Neuronal stem cell (in vitro differentiated cells): ENCODE data around the gene AFAP1L2.
A peak's percentile ranks its signal among the peaks of the same experiment; 100 is the strongest.

Source experiments
- DNase-seq: peaks from one replicate; pipeline ENCODE4 v3.0.0-alpha.2; 2013; ENCODE audit warnings: low spot score
- H2AFZ ChIP-seq: one replicate; pipeline ENCODE4 v1.6.1; 2013; ENCODE audit warnings: mild to moderate bottlenecking, low read length, inconsistent platforms
- H2AK5ac ChIP-seq: 2 replicates; pipeline ENCODE4 v1.6.1; 2013; ENCODE audit warnings: low read depth, mild to moderate bottlenecking, inconsistent platforms, low read length, moderate library complexity, mixed read lengths
- H2BK120ac ChIP-seq: 2 replicates; pipeline ENCODE4 v1.6.1; 2013; ENCODE audit warnings: low read depth, mild to moderate bottlenecking, inconsistent platforms, low read length, moderate library complexity, mixed read lengths
- H2BK12ac ChIP-seq: one replicate; pipeline ENCODE4 v1.6.1; 2013; ENCODE audit warnings: low read length, inconsistent platforms
- H2BK15ac ChIP-seq: 2 replicates; pipeline ENCODE4 v1.6.1; 2013; ENCODE audit warnings: mild to moderate bottlenecking, low read length, inconsistent platforms, mixed read lengths
- H2BK5ac ChIP-seq: one replicate; pipeline ENCODE4 v1.6.1; 2013; ENCODE audit warnings: inconsistent platforms, mild to moderate bottlenecking, low read length, moderate library complexity
- H3K14ac ChIP-seq: one replicate; pipeline ENCODE4 v1.6.1; 2013; ENCODE audit warnings: low read length, inconsistent platforms
- H3K18ac ChIP-seq: 2 replicates; pipeline ENCODE4 v1.6.1; 2013; ENCODE audit warnings: low read length, inconsistent platforms
- H3K23ac ChIP-seq: 2 replicates; pipeline ENCODE4 v1.6.1; 2013; ENCODE audit warnings: low read depth, mild to moderate bottlenecking, mixed read lengths, low read length, inconsistent platforms; ENCODE audit not compliant: poor library complexity
- H3K27ac ChIP-seq: replicated peaks from 3 replicates; pipeline ENCODE4 v1.5.1; 2013; ENCODE audit warnings: low read length, inconsistent platforms
- H3K27me3 ChIP-seq, 3 experiments: 2 replicates each; pipeline ENCODE4 v1.6.1; 2013; ENCODE audit warnings: low read length in 3 of 3, mild to moderate bottlenecking in 2 of 3, inconsistent platforms in 1 of 3, low read depth in 1 of 3, mixed read lengths in 1 of 3, moderate library complexity in 1 of 3; ENCODE audit not compliant: control insufficient read depth in 3 of 3, insufficient read depth in 3 of 3
- H3K36me3 ChIP-seq, 2 donors: replicated peaks in 1 of 2; 2 replicates each; pipeline ENCODE4 v1.6.1; 2013; ENCODE audit warnings: low read length in 2 of 2; ENCODE audit not compliant: control insufficient read depth in 2 of 2, insufficient read depth in 2 of 2
- H3K4ac ChIP-seq: 2 replicates; pipeline ENCODE4 v1.6.1; 2013; ENCODE audit warnings: inconsistent platforms, mild to moderate bottlenecking, low read length, moderate library complexity
- H3K4me1 ChIP-seq, 2 donors: 1 replicate in 1 of 2; 2 replicates in 1 of 2; pipeline ENCODE4 v1.6.1; 2013; ENCODE audit warnings: low read length in 2 of 2, low read depth in 1 of 2; ENCODE audit not compliant: control insufficient read depth in 2 of 2, insufficient read depth in 1 of 2
- H3K4me2 ChIP-seq: one replicate; pipeline ENCODE4 v1.6.1; 2013; ENCODE audit warnings: mild to moderate bottlenecking, low read length, inconsistent platforms; ENCODE audit not compliant: insufficient read depth, poor library complexity, severe bottlenecking
- H3K4me3 ChIP-seq, 2 donors: 2 replicates each; pipeline ENCODE4 v1.5.1; 2013; ENCODE audit warnings: low read length in 2 of 2, mild to moderate bottlenecking in 2 of 2, inconsistent platforms in 1 of 2, moderate library complexity in 1 of 2
- H3K79me1 ChIP-seq: one replicate; pipeline ENCODE4 v1.6.1; 2013; ENCODE audit warnings: low read depth, mild to moderate bottlenecking, inconsistent platforms, low read length, moderate library complexity
- H3K9ac ChIP-seq: one replicate; pipeline ENCODE4 v1.6.1; 2013; ENCODE audit warnings: mild to moderate bottlenecking, low read depth, low read length, inconsistent platforms; ENCODE audit not compliant: poor library complexity
- H3K9me3 ChIP-seq, 2 donors: replicated peaks in 1 of 2; 2 replicates each; pipeline versions ENCODE3 to v1.6.1; 2013; ENCODE audit warnings: low read length in 2 of 2, mild to moderate bottlenecking in 2 of 2, inconsistent platforms in 1 of 2, low read depth in 1 of 2, mixed read lengths in 1 of 2, moderate library complexity in 1 of 2; ENCODE audit not compliant: control insufficient read depth in 2 of 2, insufficient read depth in 1 of 2
- H4K8ac ChIP-seq: one replicate; pipeline ENCODE4 v1.6.1; 2013; ENCODE audit warnings: low read depth, mild to moderate bottlenecking, inconsistent platforms, low read length, moderate library complexity
- H4K91ac ChIP-seq: one replicate; pipeline ENCODE4 v1.6.1; 2013; ENCODE audit warnings: low read length, low read depth, mild to moderate bottlenecking, inconsistent platforms; ENCODE audit not compliant: poor library complexity
- WGBS, 2 donors: extraction: QIAGEN DNeasy Blood & Tissue Kit; methylation state at CpG; one replicate each; pipeline ENCODE4 v1.1.7; 2013; ENCODE audit warnings: missing lambda C conversion rate in 2 of 2, mixed read lengths in 1 of 2; ENCODE audit not compliant: insufficient read length in 2 of 2, insufficient replicate concordance in 1 of 2; ENCODE audit errors: extremely low coverage in 2 of 2; 5-methylcytosine and 5-hydroxymethylcytosine counted together

The AFAP1L2 gene

DNA sequence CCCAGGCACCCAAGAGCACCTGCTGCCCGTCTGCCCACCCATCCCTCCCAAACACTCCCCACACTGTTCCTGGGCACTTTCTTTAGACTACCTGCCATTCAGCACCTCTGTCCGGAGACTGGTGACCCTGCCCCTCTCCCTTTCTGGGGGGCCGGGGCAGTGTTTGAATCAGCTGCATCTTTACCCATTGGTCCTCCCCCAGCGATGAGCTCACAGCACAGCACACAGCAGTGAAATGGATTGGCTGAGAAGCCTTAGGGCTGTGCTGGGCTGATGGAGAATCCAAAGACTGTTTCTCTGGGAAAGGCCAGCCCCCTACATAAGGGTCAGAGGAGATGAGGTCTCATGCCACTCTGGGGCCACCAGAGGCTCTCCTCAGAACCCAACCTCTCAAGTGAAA lies 125.0 kb downstream of the AFAP1L2 start:
- Histone ChIP-seq H3K4me3 (no peak overlapping the region), H2BK12ac (no peak overlapping the region), H2BK5ac (no peak overlapping the region), H3K4ac (no peak overlapping the region), H3K9ac (no peak overlapping the region), H3K23ac (no peak overlapping the region), H3K36me3 (no peaks in the 10 kb centered on the region), H3K4me1 (no peaks in the 10 kb centered on the region), H3K9me3 (no peaks in the 10 kb centered on the region), H2AFZ (no peak overlapping the region), H3K79me1 (no peaks in the 10 kb centered on the region), H2BK120ac (no peak overlapping the region), H3K4me2 (no peak overlapping the region), H3K27ac (no peak overlapping the region), H3K18ac (no peak overlapping the region), H4K8ac (no peak overlapping the region), H2BK15ac (no peak overlapping the region), H3K27me3 (peaks cover 0 to 31% (median 0%) of the 10 kb centered on the region in 3 experiments), H3K14ac (no peak overlapping the region), H4K91ac (no peak overlapping the region), H2AK5ac (no peak overlapping the region)
- no peak for DNase-seq
- WGBS, 2 donors, result no CpG with 5 or more reads among the region's 4 CpGs

GRCh38 chr10:114278884-114279191 lies 125.5 kb downstream of the AFAP1L2 start:
- H3K4me2 ChIP-seq, result no peak overlapping the region
- no peaks in the 10 kb centered on the region for H3K79me1 ChIP-seq
- H3K9ac ChIP-seq, result no peak overlapping the region
- no peak overlapping the region for H2BK12ac ChIP-seq
- H3K4me1 ChIP-seq, result no peaks in the 10 kb centered on the region
- H2BK15ac ChIP-seq, result no peak overlapping the region
- no peaks in the 10 kb centered on the region for H3K9me3 ChIP-seq
- no peak overlapping the region for H3K27ac ChIP-seq
- peak overlapping the region; percentile 56 for H3K18ac ChIP-seq
- H4K91ac ChIP-seq, result no peak overlapping the region
- no peak overlapping the region for H2BK5ac ChIP-seq
- no peak overlapping the region for H4K8ac ChIP-seq
- H3K36me3 ChIP-seq, result no peaks in the 10 kb centered on the region
- no CpG with 5 or more reads among the region's 4 CpGs for WGBS, 2 donors
- no peak overlapping the region for H3K4ac ChIP-seq
- DNase-seq, result no peak
- H3K27me3 ChIP-seq, result peaks cover 0 to 31% (median 0%) of the 10 kb centered on the region in 3 experiments
- no peak overlapping the region for H2AFZ ChIP-seq
- H2BK120ac ChIP-seq, result no peak overlapping the region
- no peak overlapping the region for H3K23ac ChIP-seq
- H3K14ac ChIP-seq, result no peak overlapping the region
- no peak overlapping the region for H3K4me3 ChIP-seq
- no peak overlapping the region for H2AK5ac ChIP-seq

- H3K9me3 ChIP-seq, result no peaks in the 10 kb centered on the region
- H3K18ac ChIP-seq, result peak overlapping the region; percentile 56
- H3K9ac ChIP-seq, result no peak overlapping the region
- peaks cover 0 to 31% (median 0%) of the 10 kb centered on the region in 3 experiments for H3K27me3 ChIP-seq
- H3K4ac ChIP-seq, result peak overlapping the region; percentile 78
- DNase-seq, result no peak
- peak overlapping the region; percentile 17 for H2AFZ ChIP-seq
- H3K14ac ChIP-seq, result peak overlapping the region; percentile 42
- H2BK12ac ChIP-seq, result peak overlapping the region; percentile 43
- H3K79me1 ChIP-seq, result no peaks in the 10 kb centered on the region
- H3K4me1 ChIP-seq, result no peaks in the 10 kb centered on the region
- H3K4me3 ChIP-seq, result no peak overlapping the region
- H3K36me3 ChIP-seq, result no peaks in the 10 kb centered on the region
- H3K4me2 ChIP-seq, result no peak overlapping the region
- H2BK120ac ChIP-seq, result no peak overlapping the region
- H4K8ac ChIP-seq, result no peak overlapping the region
- H3K23ac ChIP-seq, result peak overlapping the region; percentile 56
- no peak overlapping the region for H4K91ac ChIP-seq
- H3K27ac ChIP-seq, result no peak overlapping the region
- H2BK5ac ChIP-seq, result no peak overlapping the region
- peak overlapping the region; percentile 44 for H2BK15ac ChIP-seq
- no CpG with 5 or more reads among the region's 22 CpGs for WGBS, 2 donors
- peak overlapping the region; percentile 76 for H2AK5ac ChIP-seq
These were observed 126.0 kb downstream of the AFAP1L2 start for GRCh38 chr10:114278140-114278883.

DNA sequence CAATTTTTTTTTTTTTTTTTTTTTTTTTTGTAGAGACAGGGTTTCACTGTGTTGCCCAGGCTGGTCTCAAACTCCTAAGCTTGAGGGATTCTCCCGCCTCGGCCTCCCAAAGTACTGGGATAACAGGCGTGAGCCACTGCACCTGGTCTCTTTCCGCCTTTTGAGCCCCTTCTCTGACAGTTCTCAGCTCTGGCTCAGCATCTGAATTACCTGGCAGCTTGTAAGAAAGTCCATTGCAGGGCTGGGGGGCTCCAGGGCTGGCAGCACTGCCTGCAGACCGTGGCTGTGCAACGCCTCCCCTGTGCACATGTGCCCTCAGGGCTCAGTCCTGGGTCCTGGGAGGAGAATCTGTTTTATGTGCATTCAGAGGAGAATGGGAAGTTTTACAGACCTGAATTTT lies 127.6 kb downstream of the AFAP1L2 start:
- Histone ChIP-seq H3K9me3 (no peaks in the 10 kb centered on the region), H4K91ac (no peak overlapping the region), H2BK15ac (no peak overlapping the region), H2AK5ac (no peak overlapping the region), H3K14ac (no peak overlapping the region), H4K8ac (no peak overlapping the region), H2BK120ac (no peak overlapping the region), H2BK5ac (no peak overlapping the region), H3K23ac (no peak overlapping the region), H2AFZ (no peak overlapping the region), H3K9ac (no peak overlapping the region), H3K18ac (no peak overlapping the region), H3K4me2 (no peak overlapping the region), H3K4ac (no peak overlapping the region), H3K79me1 (no peaks in the 10 kb centered on the region), H3K4me3 (no peak overlapping the region), H3K27me3 (peaks cover 0 to 43% (median 0%) of the 10 kb centered on the region in 3 experiments), H3K27ac (no peak overlapping the region), H3K4me1 (no peaks in the 10 kb centered on the region), H3K36me3 (no peaks in the 10 kb centered on the region), H2BK12ac (no peak overlapping the region)
- no peak for DNase-seq
- no CpG with 5 or more reads among the region's 6 CpGs for WGBS, 2 donors
